Karpas-422 (cell line): Measurements from ENCODE around the gene LSP1. TPM values are rescaled to one million over a fixed set of nuclear protein-coding genes. Genes with fewer than 3 reads are reported as not detected.

ENCODE experiments used
- DNase-seq: peaks from one replicate; pipeline ENCODE4 v3.0.0-alpha.2; 2015
- H2AFZ ChIP-seq: fragments of 200-600 bp; sonication (generic); 2 replicates; pipeline ENCODE4 v1.6.1; 2014; ENCODE audit warnings: antibody characterized with exemption, low read length, mixed read lengths
- H3K27ac ChIP-seq: fragments of 200-600 bp; sonication (generic); 2 replicates; pipeline ENCODE4 v1.5.1; 2014; ENCODE audit warnings: mild to moderate bottlenecking, low read length, moderate library complexity
- H3K27me3 ChIP-seq: fragments of 200-600 bp; sonication (generic); 2 replicates; pipeline ENCODE4 v1.6.1; 2014; ENCODE audit warnings: low read length, mixed read lengths
- H3K36me3 ChIP-seq: fragments of 200-600 bp; sonication (generic); 2 replicates; pipeline ENCODE4 v1.6.1; 2014; ENCODE audit warnings: low read length, mixed read lengths; ENCODE audit not compliant: insufficient read depth
- H3K4me1 ChIP-seq: fragments of 200-600 bp; sonication (generic); 2 replicates; pipeline ENCODE4 v1.6.1; 2014; ENCODE audit warnings: mild to moderate bottlenecking, low read length, mixed read lengths
- H3K4me2 ChIP-seq: fragments of 200-600 bp; sonication (generic); 2 replicates; pipeline ENCODE4 v1.6.1; 2014; ENCODE audit warnings: low read length, low read depth, mild to moderate bottlenecking; ENCODE audit not compliant: poor library complexity, severe bottlenecking
- H3K4me3 ChIP-seq: fragments of 200-600 bp; sonication (generic); 2 replicates; pipeline ENCODE4 v1.5.1; 2014; ENCODE audit warnings: mild to moderate bottlenecking, antibody characterized with exemption, low read length, mixed read lengths
- H3K79me2 ChIP-seq: fragments of 200-600 bp; sonication (generic); 2 replicates; pipeline ENCODE4 v1.6.1; 2014; ENCODE audit warnings: mild to moderate bottlenecking, low read length, mixed read lengths
- H3K9ac ChIP-seq: fragments of 200-600 bp; sonication (generic); 2 replicates; pipeline ENCODE4 v1.6.0; 2014; ENCODE audit warnings: low read length
- H3K9me2 ChIP-seq: fragments of 200-600 bp; sonication (generic), shearing (Covaris generic); replicated peaks from 2 replicates; pipeline ENCODE4 v1.6.0; 2014; ENCODE audit warnings: mild to moderate bottlenecking, low read length, moderate library complexity; ENCODE audit not compliant: insufficient read depth
- H3K9me3 ChIP-seq: fragments of 300-700, 200-600 bp; sonication (generic); 2 replicates; pipeline ENCODE4 v1.6.1; 2014; ENCODE audit warnings: low read length, mixed read lengths
- H4K20me1 ChIP-seq: fragments of 200-600 bp; sonication (generic); 2 replicates; pipeline ENCODE4 v1.6.1; 2014; ENCODE audit warnings: mild to moderate bottlenecking, antibody characterized with exemption, low read length, low read depth; ENCODE audit not compliant: insufficient read depth
- total RNA-seq: library from RNA; depleted of rRNA; stranded (reverse); fragments of >200 nt; shearing (Covaris generic); gene quantifications from 2 replicates; pipeline ENCODE4 v1.2.3, GENCODE V29; 2014; ENCODE audit warnings: low replicate concordance

LSP1 gene
- total RNA-seq, 1 experiment from 2014 or later, result 46.9 TPM

DNA sequence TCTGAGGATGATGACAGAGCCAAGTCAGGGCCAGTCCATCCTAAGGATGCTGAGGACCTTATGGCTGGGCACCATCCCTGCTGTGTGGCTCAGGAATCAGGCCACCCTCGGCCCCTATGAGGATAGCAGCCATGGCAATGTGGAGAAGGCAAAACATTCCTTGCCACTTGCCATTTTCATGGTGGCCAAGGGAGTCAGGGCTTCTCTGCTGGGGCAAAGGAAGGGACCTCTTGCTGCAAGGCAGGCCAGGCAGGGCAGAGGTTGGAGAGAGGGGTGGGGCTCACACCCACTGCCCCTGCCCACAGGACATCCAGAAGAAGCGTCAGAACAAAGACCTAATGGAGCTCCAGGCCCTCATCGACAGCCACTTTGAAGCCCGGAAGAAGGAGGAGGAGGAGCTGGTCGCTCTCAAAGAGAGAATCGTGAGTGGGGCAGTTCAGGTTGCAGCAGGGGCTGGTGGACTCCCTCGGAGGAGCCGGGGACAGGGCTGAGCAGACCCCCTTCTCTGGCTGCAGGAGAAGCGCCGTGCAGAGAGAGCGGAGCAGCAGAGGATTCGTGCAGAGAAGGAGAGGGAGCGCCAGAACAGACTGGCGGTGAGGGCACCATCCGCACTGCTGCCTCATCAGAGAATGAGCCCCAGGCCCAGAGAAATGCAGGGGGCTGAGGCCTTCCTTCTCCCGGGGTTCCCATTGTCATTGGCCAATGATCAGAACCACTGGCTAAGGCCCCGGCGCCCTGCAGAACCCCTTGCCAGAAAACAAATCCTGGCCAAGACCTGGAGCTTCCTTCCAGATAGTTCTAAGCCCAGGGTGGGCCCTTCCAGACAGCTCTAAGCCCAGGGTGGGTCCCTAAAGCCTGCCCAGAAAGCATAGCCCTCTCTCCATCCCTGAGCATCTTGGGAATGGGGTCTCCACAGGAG lies 80.8 kb downstream of the LSP1 start:
- no peaks in the 10 kb centered on the region for H3K4me1 ChIP-seq
- no peaks in the 10 kb centered on the region for H4K20me1 ChIP-seq
- no peak overlapping the region for H2AFZ ChIP-seq
- no peaks in the 10 kb centered on the region for H3K9me3 ChIP-seq
- no peak overlapping the region for H3K27ac ChIP-seq
- no peaks in the 10 kb centered on the region for H3K27me3 ChIP-seq
- no peak overlapping the region for H3K9ac ChIP-seq
- H3K79me2 ChIP-seq, result no peaks in the 10 kb centered on the region
- no peaks in the 10 kb centered on the region for H3K36me3 ChIP-seq
- H3K9me2 ChIP-seq, result no peaks in the 10 kb centered on the region
- DNase-seq, result no peak
- H3K4me3 ChIP-seq, result no peak overlapping the region
- no peak overlapping the region for H3K4me2 ChIP-seq

DNA sequence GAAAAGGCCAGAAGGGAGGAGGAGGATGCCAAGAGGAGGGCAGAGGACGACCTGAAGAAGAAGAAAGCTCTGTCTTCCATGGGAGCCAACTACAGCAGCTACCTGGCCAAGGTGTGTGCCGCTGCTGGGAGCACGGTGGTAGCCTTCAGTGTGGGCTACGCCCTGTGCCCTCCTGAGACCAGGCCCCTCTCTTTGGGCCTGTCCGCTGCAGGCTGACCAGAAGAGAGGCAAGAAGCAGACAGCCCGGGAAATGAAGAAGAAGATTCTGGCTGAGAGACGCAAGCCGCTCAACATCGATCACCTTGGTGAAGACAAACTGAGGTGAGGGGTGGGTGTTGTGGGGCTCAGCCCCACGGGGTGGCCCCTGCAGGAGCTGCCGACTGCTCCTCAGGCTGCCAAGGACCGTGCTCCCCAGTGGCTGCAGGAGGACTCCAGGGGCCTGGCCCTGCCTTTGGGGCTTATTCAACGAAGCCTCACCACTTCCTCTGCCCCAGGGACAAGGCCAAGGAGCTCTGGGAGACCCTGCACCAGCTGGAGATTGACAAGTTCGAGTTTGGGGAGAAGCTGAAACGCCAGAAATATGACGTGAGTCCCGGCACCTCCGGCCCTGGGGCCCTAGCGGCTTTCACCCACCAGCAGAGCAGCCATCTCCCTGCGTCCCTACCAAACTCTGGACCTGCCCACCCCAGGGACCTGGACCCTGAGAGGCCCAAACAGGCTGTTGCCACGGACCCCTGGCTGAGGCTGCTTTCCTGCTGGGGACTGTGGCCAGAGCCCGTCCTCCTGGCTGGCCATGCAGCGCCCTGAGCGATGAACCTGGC lies 81.7 kb downstream of the LSP1 start:
- DNase-seq, result no peak
- H3K36me3 ChIP-seq, result no peaks in the 10 kb centered on the region
- no peaks in the 10 kb centered on the region for H3K27me3 ChIP-seq
- no peak overlapping the region for H3K4me2 ChIP-seq
- H3K79me2 ChIP-seq, result no peaks in the 10 kb centered on the region
- no peaks in the 10 kb centered on the region for H4K20me1 ChIP-seq
- no peaks in the 10 kb centered on the region for H3K9me3 ChIP-seq
- no peak overlapping the region for H3K4me3 ChIP-seq
- H2AFZ ChIP-seq, result no peak overlapping the region
- no peaks in the 10 kb centered on the region for H3K9me2 ChIP-seq
- no peak overlapping the region for H3K9ac ChIP-seq
- no peak overlapping the region for H3K27ac ChIP-seq
- no peaks in the 10 kb centered on the region for H3K4me1 ChIP-seq

DNA sequence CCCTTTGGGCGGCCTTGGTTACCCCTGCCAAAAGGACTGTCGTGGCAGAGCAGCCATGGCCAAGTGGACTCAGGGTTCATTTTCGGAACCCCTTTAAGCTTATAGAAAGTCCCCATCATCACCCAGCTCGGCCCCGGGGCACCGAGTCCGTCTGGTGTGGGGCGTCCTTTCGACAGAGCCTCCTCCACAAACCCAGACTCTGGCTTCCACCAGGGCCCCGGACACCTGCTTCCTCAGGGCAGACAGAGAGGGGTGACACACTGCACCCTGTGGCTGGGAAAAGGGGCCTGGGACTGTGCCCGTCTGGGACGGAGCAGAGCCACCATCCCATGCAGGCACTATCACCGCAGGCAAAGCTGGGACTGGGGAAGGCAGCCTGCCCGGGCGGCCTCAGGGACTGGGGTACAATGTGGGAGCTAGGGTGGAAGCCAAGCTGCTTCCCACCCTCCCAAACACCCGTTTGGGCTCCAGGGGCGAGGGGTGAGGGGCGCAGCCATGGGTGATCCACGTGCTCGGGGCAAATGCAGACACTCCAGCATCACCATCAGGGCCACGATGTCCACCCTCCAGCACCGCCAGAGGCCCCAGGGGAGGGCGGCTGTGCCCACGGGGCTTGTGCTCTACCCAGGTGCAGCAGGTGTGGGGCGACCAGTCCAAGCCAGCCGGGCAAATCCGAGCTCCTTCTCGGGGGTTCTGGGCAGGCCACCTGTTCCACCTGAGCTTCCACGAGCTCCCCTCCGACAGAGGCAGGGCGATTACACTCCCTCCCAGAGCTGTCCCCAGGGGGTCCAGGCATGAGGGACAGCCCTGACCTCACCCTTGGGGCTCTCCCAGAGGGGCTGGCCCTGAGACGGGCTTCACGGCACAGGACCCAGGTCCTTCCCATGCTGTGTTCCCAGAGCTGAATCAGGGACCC lies 82.5 kb downstream of the LSP1 start:
- no peaks in the 10 kb centered on the region for H3K9me3 ChIP-seq
- no peaks in the 10 kb centered on the region for H4K20me1 ChIP-seq
- H3K36me3 ChIP-seq, result no peaks in the 10 kb centered on the region
- no peak overlapping the region for H2AFZ ChIP-seq
- no peak overlapping the region for H3K4me3 ChIP-seq
- H3K27me3 ChIP-seq, result no peaks in the 10 kb centered on the region
- H3K9ac ChIP-seq, result no peak overlapping the region
- H3K4me1 ChIP-seq, result no peaks in the 10 kb centered on the region
- H3K79me2 ChIP-seq, result no peaks in the 10 kb centered on the region
- H3K27ac ChIP-seq, result no peak overlapping the region
- H3K9me2 ChIP-seq, result no peaks in the 10 kb centered on the region
- no peak for DNase-seq
- H3K4me2 ChIP-seq, result no peak overlapping the region

DNA sequence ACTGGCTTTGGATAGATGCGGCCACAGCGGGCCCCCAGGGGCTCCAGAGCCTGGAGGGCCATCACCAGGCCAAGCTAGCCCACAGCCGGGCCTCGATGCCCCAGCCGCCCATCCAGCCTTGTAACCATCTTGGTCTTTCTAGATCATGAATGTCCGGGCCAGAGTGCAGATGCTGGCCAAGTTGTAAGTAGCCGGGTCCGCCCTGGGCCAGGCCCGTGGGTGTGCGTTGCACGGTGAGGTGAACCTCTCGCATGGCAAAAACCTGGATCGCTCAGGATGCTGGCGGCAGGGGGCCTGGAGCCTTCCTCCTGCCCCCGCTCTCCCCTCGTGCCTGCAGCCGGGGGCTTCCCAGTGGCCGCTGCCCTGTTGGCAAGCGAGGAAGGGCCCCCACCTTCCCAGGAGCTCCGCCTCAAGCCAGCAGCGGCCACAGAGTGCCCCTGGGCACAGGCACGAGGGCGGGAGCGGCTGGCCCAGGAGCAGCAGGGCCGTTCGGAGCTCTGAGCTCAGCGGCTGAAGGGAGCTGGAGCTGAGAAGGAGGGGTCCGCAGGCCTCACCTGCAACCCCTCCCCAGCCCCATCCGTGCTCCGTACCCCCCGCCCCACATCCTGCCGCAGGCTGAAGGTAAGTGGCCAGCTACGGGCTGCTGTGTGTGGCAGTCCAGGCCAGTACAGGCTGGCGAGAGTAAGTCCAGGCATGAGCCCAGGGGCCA lies 83.3 kb downstream of the LSP1 start:
- Histone ChIP-seq H3K27ac (no peak overlapping the region), H3K4me3 (no peak overlapping the region), H3K4me1 (no peaks in the 10 kb centered on the region), H3K79me2 (no peaks in the 10 kb centered on the region), H3K27me3 (no peaks in the 10 kb centered on the region), H4K20me1 (no peaks in the 10 kb centered on the region), H3K36me3 (no peaks in the 10 kb centered on the region), H2AFZ (no peak overlapping the region), H3K9me3 (no peaks in the 10 kb centered on the region), H3K4me2 (no peak overlapping the region), H3K9ac (no peak overlapping the region), H3K9me2 (no peaks in the 10 kb centered on the region)
- DNase-seq, result no peak

DNA sequence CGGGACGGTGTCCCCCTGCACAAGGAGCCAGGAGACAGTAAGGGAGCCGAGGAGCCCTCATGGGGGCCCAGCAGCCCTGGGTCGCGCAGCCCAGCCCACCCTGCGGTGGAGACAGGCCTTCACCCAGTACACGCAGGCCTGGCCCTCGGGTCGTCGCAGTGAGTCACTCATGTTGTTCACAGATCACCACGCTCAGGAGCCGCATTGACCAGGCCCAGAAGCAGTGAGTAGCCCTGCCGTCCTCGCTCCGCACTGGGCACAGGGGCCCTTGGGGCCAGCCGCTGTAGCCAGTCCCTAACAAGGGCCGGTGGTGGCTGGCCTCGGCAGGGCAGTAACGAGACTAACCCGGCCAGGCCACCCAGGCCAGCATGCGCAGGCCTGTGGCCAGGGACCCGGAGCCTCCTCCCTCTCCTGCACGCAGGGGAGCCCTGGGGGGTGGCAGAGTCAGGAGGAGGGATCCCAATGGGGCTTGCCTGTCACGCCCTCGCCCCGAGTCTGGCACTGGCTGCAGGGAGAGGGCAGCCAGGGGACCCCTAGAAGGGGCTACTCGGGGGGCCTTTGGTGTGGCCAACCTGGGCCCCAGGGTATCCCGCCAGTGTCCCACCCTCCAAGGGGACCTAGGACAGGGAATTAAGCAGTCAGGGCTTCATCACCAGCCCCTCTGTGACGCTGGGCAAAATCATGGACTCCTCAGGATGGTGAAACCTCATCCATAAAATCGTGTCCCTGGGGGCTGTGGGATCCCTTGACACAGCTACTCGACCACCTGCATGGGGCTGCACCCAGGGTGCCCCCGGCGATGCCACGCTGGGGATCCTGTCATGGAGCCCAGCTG lies 84.1 kb downstream of the LSP1 start:
- H3K4me1 ChIP-seq, result no peaks in the 10 kb centered on the region
- no peaks in the 10 kb centered on the region for H3K9me3 ChIP-seq
- no peak for DNase-seq
- H3K79me2 ChIP-seq, result no peaks in the 10 kb centered on the region
- H3K27me3 ChIP-seq, result no peaks in the 10 kb centered on the region
- no peak overlapping the region for H3K4me2 ChIP-seq
- no peaks in the 10 kb centered on the region for H3K9me2 ChIP-seq
- H3K9ac ChIP-seq, result no peak overlapping the region
- H2AFZ ChIP-seq, result no peak overlapping the region
- H3K36me3 ChIP-seq, result no peaks in the 10 kb centered on the region
- H3K4me3 ChIP-seq, result no peak overlapping the region
- H4K20me1 ChIP-seq, result no peaks in the 10 kb centered on the region
- H3K27ac ChIP-seq, result no peak overlapping the region

DNA sequence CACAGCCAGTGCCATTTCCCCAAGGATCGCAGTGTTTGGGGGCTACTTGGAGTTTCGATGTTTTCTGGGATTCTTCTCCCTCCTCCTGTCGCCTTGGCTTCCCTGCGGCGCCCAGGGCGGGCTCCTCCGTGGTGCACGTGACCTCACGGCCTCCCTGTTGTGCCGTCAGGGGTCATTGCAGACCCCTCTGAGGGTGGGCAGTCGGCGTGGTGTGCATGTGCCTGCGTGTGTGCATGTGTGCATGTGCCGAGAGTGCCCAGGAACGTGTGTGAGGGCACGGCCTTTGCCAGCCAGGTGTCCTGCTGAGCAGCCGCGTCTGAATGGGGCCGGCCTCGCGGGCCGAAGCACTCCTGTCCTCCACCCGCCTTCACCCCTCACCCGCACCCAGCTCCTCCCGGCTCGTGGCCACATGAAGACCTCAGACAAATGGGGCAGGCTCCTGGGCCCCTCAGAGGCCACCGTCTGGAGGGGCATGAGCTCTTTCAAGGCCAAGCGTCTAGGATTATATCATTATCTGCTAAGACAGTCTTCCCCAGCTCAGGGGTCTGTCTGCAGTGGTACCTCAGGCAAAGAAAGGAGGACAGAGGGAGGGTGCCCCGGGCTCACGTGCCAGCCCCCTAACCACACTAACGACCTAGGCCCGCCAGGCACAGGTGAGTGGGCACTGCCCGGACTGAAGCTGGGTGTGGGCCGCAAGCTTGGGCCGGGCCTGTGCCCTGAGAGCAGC lies 84.9 kb downstream of the LSP1 start:
- Histone ChIP-seq H3K4me1 (no peaks in the 10 kb centered on the region), H2AFZ (no peak overlapping the region), H3K4me2 (no peak overlapping the region), H3K36me3 (no peaks in the 10 kb centered on the region), H3K9me2 (no peaks in the 10 kb centered on the region), H3K27ac (no peak overlapping the region), H3K27me3 (no peaks in the 10 kb centered on the region), H4K20me1 (no peaks in the 10 kb centered on the region), H3K9ac (no peak overlapping the region), H3K79me2 (no peaks in the 10 kb centered on the region), H3K4me3 (no peak overlapping the region), H3K9me3 (no peaks in the 10 kb centered on the region)
- no peak for DNase-seq
